Heart left ventricle (tissue), 13 donors: ENCODE measurements around the gene GRB7.

Experiments
- POLR2A ChIP-seq, 2 donors: fragments of 450-650 bp; IDR thresholded peaks; one replicate each; pipeline ENCODE4 v1.6.1; 2017; ENCODE audit warnings: antibody characterized with exemption in 2 of 2, mild to moderate bottlenecking in 2 of 2, moderate library complexity in 2 of 2
- TF ChIP-seq, protein P1 (sequence below), 12 donors: fragments of 200-600 bp; sonication (generic) in 4 of 12; IDR thresholded peaks; one replicate each; pipeline versions ENCODE4 v1.5.0 to v1.8.0; 2018 to 2022; ENCODE audit warnings: antibody characterized with exemption in 12 of 12, mild to moderate bottlenecking in 5 of 12
- donor health status: ischemic (EF 13 %, LVEDD 7.1; RV severe dilation, severe dysfunction).
- donor health status: DM: no; HTN: yes; CAD: no.
- donor health status: DM: no; HTN: no; CAD: no.
- donor health status: ischemic (EF 25% LVEDD 6.9; RV normal size, moderate dysfunction).
- donor health status: ischemic (EF 25% LVEDD 5.7; RV mildly dilated, moderate dysfunction).
- donor health status: ischemic (EF 35%, LVEDD 5.7; RV mildly dilated, moderate dysfunction).
- donor health status: nonischemic (EF 11% LVEDD 7.7; RV severe dilation, severe dysfunction).
- donor health status: DM: yes; HTN: yes; CAD: no.
- donor health status: PGD.
- donor health status: ischemic (EF 29% LVEDD 5.4; RV normal size, mild dysfunction).
- donor health status: nonischemic (EF 23%, LVEDD 6.1; RV moderate dilation, normal function).

DNA sequence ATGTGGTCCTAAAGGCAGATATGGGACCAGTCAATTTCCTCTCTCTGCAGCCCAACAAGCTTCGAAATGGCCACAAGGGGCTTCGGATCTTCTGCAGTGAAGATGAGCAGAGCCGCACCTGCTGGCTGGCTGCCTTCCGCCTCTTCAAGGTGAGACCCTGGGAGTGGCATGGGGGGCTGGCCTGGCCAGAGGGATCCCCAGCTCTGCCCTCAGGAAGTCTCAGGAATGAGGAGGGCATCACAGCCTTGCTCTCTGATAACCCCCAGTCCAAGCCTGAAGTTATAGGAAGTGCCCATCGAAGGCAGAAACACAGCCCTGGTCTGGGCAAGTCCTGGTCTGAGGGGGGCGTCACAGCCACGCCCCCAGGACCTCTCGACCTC, 7.1 kb downstream of the GRB7 start:
- TF ChIP-seq, protein P1, sequence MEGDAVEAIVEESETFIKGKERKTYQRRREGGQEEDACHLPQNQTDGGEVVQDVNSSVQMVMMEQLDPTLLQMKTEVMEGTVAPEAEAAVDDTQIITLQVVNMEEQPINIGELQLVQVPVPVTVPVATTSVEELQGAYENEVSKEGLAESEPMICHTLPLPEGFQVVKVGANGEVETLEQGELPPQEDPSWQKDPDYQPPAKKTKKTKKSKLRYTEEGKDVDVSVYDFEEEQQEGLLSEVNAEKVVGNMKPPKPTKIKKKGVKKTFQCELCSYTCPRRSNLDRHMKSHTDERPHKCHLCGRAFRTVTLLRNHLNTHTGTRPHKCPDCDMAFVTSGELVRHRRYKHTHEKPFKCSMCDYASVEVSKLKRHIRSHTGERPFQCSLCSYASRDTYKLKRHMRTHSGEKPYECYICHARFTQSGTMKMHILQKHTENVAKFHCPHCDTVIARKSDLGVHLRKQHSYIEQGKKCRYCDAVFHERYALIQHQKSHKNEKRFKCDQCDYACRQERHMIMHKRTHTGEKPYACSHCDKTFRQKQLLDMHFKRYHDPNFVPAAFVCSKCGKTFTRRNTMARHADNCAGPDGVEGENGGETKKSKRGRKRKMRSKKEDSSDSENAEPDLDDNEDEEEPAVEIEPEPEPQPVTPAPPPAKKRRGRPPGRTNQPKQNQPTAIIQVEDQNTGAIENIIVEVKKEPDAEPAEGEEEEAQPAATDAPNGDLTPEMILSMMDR (IDR thresholded peaks at IDR 0.05), result no peak
- no peak for TF ChIP-seq POLR2A (IDR thresholded peaks at IDR 0.05)
